GM18502 (cell line): Measurements from ENCODE around the gene BRD1.
"Not testable (repeated sequence)": the region's sequence is repeated elsewhere in the genome, so short reads cannot be mapped to it uniquely, and the experiment has no call there.

Experiments used
- ATAC-seq: cut with Tn5 transposase; IDR thresholded peaks from one replicate; pipeline ENCODE4 v1.9.1; 2021; ENCODE audit warnings: mild to moderate bottlenecking; ENCODE audit not compliant: unreplicated experiment, poor library complexity

BRD1 gene

DNA sequence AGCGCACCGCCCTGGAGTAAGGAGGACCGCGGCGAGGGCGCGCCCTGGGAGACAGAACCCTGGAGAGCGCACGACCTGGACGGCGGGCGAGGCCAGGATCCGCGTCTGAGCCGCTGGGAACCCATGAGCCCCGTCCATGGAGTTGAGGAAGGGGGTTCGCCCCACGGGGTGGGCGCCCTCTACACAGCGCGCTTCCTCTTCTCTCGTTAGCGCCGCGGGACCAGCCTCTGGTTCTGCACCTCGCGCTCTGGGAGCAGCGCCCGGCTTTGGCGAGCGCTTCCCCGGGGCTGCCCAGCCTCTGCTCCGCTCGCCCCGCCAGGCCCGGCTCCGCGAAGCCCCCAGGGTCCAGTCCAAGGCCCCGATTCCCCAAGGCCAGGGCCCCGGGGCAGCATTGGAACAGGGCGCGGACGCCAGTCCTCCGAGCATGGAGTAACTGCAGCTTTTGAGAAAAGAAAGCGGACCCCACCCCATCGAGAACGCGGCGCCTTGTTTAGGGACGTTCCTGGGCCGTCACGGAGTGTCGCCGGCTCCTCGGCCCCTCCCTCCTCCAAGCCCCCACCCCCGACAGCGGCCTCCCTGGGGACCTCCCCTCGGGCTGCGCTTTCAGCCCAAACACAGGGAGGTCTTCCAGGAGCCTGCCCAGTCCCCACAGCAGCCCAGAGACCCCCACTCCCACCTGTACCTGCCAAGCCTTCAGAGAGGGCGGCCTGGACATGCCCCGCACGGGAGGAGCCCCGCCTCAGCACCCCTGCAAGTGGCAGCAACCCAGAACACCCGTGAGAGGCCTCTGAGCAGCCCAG lies 56.2 kb downstream of the BRD1 start:
- no peak for ATAC-seq

GRCh38 chr22:49770547-49771265 lies 57.0 kb downstream of the BRD1 start:
- no peak for ATAC-seq

- ATAC-seq = no peak
These were observed 57.8 kb downstream of the BRD1 start for GRCh38 chr22:49769691-49770546.

DNA sequence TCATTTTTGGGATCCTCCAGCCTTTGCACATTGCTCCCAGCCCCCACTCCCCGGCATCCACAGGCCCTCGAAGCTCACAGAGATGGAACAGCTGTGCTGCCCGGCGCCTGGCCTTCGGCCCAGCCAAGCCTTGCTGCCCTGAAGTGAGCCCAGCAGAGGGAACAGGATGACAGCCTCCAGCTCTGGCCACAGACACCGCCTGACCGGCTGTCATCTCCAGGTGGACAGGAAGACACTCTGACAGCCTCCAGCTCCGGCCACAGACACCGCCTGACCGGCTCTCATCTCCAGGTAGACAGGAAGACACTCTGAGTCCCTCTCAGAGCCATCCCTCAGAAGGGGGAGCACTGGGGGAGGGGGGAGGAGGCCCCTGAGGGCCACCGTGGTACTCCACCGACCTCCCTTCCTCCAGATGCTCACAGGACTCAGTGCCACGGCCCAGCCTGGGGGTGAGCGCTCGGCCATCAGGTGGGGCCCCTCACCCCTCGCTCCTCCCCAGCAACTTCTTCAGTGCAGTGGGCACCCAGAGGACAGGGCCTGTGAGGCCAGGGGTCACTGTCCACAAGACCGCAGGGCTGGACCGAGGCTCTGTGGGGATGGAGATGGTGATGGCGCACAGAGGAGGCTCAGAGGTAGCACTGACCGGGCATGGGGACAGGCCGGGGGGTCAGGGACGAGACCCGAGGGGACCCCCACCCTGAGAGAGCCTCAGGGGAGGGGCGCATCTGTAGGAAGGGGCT lies 58.6 kb downstream of the BRD1 start:
- no peak for ATAC-seq

DNA sequence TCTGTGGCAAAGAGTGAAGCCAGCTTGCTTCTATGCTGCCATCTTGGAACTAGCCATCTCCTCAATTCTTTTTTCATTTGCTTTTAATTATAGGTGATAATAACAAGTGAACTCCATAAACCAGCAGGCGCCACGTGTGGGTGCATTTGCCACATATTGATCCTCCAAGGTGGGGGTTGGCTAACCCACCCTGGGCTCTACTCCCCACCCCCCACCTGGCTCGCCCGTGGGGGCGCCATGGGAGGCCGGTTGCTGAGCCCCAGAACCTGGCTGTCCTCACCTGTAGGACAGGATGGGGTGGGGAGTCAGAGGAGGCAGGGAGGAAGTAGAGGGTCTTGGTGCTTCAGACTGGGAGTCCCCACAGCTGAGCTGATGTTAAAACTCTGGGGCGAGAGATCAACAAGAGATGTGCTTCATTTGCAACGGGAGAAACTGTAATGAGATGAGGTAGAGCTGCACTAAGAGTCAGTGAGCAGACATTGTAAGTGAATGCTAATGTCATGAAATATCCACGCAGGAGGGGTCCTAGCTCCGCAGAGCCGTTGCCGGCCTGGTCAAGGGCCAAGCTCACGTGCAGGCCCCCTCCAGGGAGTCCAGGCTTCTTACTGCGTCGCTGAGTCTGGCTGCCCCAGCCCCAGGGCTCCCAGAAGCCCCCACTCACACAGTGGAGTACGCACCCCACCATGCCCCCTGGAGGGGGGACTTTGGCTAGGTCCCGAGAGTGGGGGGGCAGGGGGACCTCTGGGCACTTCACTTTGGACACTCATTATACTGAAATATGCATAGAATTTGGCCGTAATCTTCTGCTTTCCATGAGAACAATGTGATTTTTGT lies 59.4 kb downstream of the BRD1 start:
- no peak for ATAC-seq

DNA sequence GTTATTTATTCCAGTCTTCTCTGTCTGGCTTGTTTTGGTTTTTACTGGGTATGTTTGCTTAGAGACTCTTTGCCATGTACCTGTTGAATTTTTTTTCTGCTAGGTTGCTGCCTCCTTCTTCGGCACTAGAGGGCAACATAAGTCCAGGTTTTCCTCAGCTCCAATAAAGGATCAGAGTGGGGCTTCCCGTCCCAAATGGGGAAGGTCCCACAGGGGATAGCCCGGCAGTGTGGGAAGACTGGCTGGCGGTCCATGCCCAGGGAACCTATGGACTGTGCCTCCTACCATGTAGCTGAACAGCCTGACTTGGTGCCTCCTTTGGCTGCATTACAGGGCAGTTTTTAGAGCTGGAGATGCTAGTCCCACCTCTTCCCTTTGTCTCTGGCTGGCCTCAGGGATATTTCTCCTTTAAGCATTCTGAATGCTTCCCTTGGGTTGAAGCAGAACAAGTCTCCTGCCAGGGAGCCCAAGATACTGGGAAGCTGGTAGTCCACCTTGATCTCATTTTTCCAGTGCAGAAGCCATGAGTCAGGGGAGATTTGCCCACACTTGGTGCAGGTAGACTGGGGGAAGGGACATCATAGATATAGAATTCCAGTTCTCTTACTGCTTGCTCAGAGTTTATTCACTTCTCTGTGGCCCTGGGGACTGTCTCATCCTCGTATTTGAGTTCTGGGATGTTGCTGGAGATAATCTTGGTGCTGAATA lies 60.2 kb downstream of the BRD1 start:
- no peak for ATAC-seq

GRCh38 chr22:49765951-49766350 lies 61.7 kb downstream of the BRD1 start:
- no peak for ATAC-seq

DNA sequence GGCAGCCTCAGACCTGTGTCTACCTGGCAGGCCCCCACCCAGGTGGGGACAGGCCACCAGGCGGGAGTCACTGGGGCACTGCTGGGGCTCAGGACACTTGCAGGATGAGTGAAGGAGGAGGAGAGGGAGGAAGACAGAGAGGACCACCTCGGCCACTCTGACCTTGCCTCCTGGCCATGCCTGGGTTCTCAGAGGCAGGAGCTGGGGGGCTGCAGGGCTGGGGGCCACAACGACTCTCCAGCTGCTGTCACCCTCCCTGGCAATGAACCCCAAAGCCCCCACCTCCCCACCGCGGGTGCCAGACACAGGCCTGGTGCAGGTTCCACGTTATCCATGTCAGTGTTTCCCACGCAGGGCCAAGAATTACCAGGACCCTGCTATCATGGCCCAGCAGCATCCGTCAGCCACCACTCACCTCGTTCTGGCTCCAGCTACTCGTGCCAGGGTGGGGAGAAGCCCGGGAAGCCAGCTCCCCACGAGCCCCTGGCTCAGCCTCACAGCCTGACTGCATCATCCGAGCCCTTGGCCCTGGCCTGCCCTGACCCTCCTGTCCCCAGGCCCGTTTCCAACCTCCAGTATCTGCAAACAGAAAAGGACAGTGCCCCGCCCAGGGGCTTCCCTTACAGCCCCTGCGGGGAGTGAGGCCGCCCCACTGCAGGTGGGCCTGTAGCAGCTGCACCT lies 62.4 kb downstream of the BRD1 start:
- no peak for ATAC-seq

GRCh38 chr22:49764127-49764581 lies 63.5 kb downstream of the BRD1 start:
- ATAC-seq = no peak

DNA sequence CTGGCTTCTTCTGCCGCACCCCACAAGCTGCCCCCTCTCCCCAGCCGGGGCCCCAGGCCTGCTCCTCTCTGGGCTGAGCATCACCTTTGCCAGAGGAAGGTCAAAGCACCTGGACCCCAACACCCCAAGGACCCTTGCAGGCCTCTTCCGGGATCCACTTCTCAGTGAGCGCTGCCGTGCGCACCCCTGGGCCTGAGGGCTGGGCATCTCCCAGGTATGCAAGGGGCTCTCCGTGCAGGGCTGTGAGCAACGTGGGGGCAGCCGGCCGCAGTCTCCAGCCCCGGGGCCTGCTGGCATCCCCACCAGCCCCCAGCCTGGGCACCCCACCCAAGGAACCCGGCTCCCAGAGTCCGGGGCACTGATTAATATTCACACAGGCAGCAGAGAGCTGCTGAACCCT lies 64.0 kb downstream of the BRD1 start:
- ATAC-seq = no peak

- ATAC-seq = no peak
These were observed 64.5 kb downstream of the BRD1 start for GRCh38 chr22:49763138-49763537.

DNA sequence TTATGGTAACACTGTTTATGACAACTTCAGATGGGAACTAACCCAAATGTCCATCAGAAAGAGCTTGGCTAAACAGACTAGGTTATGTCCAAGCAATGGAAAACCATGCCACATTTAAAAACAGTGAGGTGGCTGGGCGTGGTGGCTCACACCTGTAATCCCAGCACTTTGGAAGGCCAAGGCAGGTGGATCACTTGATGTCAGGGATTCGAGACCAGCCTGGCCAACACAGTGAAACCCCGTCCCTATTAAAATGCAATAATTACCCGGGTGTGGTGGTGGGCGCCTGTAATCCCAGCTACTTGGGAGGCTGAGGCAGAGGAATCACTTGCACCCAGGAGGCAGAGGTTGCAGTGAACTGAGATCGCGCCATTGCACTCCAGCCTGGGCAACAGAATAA lies 65.1 kb downstream of the BRD1 start:
- not testable (repeated sequence) for ATAC-seq

GRCh38 chr22:49761836-49762235 lies 65.8 kb downstream of the BRD1 start:
- no peak for ATAC-seq

DNA sequence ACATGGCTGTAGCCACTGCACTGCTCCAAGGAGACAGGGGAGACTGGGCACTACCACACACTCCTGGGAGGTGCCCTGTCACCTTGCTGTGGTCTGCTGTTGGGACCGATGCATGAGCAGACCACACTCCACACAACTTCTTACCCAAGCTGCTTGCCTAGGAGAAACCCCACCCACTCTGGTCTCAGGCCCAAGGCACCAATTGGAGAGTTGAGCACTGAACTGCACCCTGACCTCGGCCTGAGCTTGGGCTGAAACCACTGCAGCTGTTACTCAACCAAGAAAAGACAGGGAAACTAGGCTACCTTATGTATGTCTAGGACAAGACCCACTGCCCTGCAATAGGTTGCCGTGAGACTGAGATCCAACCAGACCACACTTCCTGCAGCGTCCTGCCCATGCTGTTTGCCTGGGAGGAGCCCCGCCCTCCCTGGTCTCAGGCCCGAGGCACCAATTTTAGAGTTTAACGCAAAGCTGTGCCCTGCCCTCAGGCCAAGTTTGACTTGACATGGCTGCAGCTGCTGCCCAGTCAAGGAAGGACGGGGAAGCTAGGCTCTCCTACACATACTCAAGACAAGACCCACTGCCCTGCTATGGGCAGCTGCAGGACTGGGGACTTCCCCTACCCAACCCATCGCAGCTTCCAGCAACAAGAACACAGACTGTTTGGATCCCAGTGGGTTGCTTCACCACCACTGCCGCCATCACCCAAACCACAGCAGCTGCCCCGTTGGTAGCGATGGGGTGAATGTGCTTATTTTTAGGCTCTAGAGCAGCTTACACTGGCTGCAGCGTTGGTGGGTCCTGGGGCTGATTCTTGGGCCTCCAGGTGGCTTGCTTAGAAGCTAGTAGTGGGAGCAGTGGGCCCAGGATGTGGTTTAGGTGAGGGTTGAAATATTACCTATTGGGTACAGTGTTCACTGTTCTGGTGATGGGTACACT lies 66.8 kb downstream of the BRD1 start:
- ATAC-seq = peak; percentile 47

- ATAC-seq = no peak
These were observed 67.4 kb downstream of the BRD1 start for GRCh38 chr22:49760280-49760629.

GRCh38 chr22:49756676-49757075 lies 71.0 kb downstream of the BRD1 start:
- no peak for ATAC-seq

DNA sequence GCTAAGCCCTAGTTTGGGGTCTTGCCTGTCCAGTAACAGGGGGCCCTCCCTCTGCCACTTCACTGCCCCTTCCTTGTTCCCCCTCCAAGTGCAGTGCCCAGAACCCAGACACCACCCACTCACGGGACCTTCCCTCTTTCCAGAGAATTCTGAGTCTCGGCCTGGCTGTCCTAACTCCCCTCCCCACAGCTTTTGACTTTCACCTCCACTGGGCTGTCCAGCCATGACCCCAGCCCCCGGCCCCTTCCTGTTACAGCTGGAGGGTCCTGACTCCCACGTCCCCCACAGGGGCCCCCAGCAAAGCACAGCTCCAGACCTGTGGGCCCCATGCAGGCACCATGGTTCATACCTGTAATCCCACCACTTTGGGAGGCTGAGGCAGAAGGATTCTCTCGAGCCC lies 71.5 kb downstream of the BRD1 start:
- no peak for ATAC-seq
